Upper lobe of left lung (tissue), 4 donors: Measurements from ENCODE around the gene AADACL2.

Experiments
- POLR2A ChIP-seq, 4 donors: fragments of 450-650 bp; IDR thresholded peaks; one replicate each; pipeline ENCODE4 v1.5.1; 2016 to 2017; ENCODE audit warnings: antibody characterized with exemption in 4 of 4, mild to moderate bottlenecking in 2 of 4
- POLR2AphosphoS5 ChIP-seq, 2 donors: sonication (generic); formaldehyde crosslinking; IDR thresholded peaks; one replicate each; pipeline ENCODE4 v1.5.1; 2017; ENCODE audit warnings: antibody characterized with exemption in 2 of 2
- TF ChIP-seq, protein P1 (sequence below), 6 experiments: fragments of 450-650 bp in 4 of 6; fragments of 200-600 bp in 2 of 6; sonication (generic) in 2 of 6; IDR thresholded peaks; one replicate each; pipeline ENCODE4 v1.5.1; 2016 to 2019; ENCODE audit warnings: antibody characterized with exemption in 6 of 6

DNA sequence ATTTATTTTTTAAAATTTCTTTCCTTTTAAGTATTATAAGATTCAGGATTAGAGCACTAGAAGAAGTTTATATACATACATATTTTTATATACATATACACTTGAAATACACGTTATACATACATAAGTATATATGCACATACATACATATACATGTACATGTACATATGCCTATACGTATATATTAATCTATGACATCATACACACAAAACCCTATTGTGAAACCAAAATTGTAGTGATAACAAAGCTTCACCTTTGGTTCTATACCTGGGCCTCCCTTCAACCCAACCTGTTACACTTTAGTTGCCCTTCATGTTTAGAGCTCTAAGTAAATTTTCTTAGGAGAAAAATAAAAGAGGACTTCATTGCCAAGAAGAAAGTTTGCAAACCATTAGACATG lies 17.0 kb downstream of the AADACL2 start:
- TF ChIP-seq, protein P1, sequence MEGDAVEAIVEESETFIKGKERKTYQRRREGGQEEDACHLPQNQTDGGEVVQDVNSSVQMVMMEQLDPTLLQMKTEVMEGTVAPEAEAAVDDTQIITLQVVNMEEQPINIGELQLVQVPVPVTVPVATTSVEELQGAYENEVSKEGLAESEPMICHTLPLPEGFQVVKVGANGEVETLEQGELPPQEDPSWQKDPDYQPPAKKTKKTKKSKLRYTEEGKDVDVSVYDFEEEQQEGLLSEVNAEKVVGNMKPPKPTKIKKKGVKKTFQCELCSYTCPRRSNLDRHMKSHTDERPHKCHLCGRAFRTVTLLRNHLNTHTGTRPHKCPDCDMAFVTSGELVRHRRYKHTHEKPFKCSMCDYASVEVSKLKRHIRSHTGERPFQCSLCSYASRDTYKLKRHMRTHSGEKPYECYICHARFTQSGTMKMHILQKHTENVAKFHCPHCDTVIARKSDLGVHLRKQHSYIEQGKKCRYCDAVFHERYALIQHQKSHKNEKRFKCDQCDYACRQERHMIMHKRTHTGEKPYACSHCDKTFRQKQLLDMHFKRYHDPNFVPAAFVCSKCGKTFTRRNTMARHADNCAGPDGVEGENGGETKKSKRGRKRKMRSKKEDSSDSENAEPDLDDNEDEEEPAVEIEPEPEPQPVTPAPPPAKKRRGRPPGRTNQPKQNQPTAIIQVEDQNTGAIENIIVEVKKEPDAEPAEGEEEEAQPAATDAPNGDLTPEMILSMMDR (IDR thresholded peaks at IDR 0.05) = no peak
- TF ChIP-seq POLR2A (IDR thresholded peaks at IDR 0.05) = no peak
- no peak for TF ChIP-seq POLR2AphosphoS5 (IDR thresholded peaks at IDR 0.05)
